Measurements from ENCODE around the gene DYNC1LI1.

DYNC1LI1 gene

DNA sequence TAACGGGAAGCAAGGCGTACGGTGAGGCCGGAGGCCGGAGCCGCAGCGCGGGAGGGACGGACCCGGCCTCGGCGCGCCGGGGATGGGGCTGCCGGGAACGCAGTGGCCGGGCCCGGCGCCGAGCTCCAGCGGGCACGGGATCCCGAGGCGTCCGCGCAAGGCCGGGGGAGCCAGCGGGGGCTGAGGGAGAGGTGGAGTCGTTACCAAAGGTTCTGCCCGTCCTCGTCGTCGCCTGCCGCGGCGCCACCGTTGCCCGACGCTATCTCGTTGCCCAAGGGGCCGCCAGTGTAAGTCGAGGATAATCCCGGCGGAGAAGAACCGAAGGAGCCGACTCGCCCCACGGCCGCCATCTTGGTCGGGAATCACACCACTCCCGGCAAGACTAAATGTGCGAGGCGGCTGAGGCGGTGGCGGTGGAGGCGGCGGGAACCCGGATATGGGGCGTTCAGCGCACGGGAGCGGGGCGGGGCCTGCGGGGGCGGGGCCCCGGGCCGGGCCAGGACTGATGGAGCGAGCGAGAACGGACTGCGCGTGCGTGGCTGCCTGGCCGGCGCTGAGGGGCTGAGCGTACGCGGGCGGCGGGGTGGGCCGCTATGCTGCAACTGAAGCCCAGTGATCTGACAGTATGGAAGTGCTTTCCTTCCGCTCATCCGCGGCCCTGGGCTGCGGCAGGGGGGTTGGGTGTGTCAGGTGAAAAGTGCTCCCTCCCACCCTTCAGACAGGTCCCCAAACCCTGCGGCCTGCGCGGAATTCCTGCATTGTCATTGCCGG lies at the start of gene DYNC1LI1:
Gene DYNC1LI1 (minus strand): TSS at position 438 of the 771 bp plus-strand sequence. CDS start 88 bp downstream, at position 350.
- DNase-seq, result peak; percentile 98

GRCh38 chr3:32619395-32619794 lies 48.7 kb upstream of the DYNC1LI1 start:
- DNase-seq, result no peak

DNA sequence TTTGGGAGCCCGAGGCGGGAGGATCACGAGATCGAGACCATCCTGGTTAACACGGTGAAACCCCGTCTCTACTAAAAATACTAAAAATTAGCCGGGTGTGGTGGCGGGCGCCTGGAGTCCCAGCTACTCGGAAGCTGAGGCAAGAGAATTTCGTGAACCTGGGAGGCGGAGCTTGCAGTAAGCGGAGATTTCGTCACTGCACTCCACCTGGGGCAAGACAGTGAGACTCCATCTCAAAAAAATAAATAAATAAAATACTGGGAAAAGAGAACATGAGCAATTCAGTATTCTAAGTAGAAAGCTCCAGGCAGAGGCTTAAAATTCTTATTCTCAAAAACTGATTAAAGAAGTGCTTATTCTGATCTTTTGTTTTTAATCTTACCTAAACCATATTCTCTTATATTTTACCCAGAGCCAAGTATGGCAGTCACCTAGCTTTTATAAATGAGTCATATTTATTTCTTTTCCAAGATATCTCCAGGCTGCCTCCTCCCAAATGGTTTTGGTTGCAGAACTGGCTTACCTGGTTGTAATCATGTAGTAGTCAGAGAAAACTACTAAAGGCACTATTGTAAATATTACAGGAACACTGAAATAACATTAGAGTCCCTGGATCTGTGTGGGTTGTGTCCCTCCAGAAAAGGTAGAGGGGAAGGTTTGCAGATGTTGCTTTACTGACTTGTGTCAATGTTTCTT lies 45.8 kb upstream of the DYNC1LI1 start:
- no peak for DNase-seq

- no peak for DNase-seq
Measured at GRCh38 chr3:32614956-32615355, 44.3 kb upstream of the DYNC1LI1 start.

- no peak for DNase-seq
Measured at GRCh38 chr3:32613183-32613582, 42.5 kb upstream of the DYNC1LI1 start.

GRCh38 chr3:32612547-32612946 lies 41.9 kb upstream of the DYNC1LI1 start:
- no peak for DNase-seq

- no peak for DNase-seq
Measured at GRCh38 chr3:32607522-32607921, 36.9 kb upstream of the DYNC1LI1 start.

DNA sequence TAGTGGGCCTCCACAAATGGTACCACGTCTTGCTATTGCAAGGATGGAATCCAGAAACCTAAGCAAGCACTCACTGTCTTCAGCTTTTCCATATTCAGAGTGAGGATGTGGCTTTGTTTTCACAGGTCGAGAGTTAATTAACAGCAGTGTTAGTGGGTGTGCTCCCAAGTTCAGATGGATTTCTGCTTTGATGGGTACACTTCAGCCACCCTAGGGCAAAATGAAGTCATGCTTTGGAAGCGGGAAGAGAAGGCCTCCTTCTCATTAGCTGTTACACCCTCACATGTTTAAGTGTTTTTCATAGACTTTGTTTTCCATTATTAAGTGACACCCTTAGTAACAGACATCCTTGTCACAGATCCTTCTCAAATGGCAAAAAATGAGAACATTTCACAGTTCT lies 36.3 kb upstream of the DYNC1LI1 start:
- no peak for DNase-seq

GRCh38 chr3:32606277-32606676 lies 35.6 kb upstream of the DYNC1LI1 start:
- DNase-seq, result no peak

- no peak for DNase-seq
Measured at GRCh38 chr3:32603064-32603463, 32.4 kb upstream of the DYNC1LI1 start.

DNA sequence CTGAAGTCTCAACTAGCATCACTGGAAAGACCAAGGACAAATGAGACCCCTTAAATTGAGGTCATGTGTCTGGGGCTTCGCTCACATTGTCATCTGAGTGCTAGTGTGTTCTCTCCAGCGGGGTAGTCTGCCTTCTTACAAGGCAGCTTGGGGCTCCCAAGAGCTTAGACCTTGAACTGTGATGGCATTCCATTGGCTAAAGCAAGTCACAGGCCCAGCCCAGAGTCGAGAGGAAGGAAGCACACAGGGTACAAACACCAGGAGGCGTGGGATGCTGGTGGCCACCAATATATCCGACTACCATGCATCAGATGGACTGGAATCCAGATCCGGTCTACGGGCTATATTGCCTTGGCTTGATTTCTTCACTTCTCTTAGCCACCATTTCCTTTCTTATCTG lies 31.5 kb upstream of the DYNC1LI1 start:
- no peak for DNase-seq

GRCh38 chr3:32601722-32602121 lies 31.1 kb upstream of the DYNC1LI1 start:
- DNase-seq, result no peak

DNA sequence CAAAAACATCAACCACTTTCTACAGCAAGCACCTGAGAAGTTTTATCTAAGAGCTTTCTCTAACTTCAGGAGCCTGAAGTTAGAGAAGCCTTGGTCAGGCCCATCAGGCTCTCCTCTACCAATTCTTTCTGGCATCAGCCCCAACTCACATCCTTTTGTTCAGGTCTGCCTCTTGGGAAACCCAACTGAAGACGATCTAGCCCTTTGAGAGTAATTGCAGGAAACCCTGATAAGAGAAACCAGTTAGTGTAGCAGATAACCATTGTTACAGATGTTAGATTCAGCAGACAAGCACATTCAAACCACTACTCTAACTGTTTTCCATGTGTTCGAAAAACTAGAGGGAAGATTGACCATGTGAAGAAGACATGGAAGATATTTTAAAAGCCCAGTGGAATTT lies 27.0 kb upstream of the DYNC1LI1 start:
- DNase-seq, result no peak

DNA sequence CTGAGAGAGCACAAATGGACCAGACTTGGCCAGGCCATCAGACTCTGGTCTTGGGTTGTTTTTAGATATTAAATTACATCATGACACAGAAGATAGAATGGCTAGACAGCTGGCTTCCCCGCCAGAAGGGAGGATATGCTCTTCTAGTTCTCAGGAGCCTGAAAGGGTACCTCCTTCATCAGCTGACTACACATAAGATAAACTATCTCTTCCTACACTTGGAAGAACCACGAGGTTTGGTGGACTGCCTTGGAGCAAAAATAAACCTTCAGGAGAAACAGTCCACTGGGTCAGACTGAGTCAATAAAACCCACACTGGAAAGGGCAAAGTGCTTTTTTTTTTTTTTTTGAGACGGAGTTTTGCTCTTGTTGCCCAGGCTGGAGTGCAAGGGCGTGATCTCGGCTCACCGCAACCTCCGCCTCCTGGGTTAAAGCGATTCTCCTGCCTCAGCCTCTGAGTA lies 26.3 kb upstream of the DYNC1LI1 start:
- no peak for DNase-seq

DNA sequence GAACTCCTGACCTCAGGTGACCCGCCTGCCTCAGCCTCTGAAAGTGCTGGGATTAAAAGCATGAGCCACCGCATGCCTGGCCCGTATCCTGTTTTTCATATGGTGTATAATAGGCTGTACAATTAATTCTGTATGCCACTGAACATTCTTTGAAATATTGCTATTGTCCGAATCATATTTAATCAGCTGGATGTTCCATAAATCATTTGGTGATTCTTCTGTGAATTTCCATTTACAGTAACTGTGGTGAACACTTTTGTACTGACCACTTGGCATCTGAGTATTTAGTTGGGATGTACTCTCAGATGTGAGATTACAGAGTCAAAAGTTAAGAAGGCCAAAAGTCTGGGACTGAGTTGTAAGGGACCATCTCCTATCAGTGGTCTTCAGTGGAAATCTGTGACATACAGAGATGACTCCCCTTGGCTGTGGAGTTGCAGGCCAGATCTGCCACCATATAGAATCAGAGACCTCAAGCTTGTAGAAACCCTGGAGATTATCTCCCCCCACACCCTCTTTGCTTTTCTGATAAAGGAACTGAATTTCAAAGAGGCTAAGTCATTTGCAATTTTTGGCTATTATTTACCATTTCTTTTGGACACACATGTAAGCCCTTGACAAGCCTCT lies 25.7 kb upstream of the DYNC1LI1 start:
- no peak for DNase-seq

- no peak for DNase-seq
Measured at GRCh38 chr3:32595323-32595722, 24.7 kb upstream of the DYNC1LI1 start.

DNA sequence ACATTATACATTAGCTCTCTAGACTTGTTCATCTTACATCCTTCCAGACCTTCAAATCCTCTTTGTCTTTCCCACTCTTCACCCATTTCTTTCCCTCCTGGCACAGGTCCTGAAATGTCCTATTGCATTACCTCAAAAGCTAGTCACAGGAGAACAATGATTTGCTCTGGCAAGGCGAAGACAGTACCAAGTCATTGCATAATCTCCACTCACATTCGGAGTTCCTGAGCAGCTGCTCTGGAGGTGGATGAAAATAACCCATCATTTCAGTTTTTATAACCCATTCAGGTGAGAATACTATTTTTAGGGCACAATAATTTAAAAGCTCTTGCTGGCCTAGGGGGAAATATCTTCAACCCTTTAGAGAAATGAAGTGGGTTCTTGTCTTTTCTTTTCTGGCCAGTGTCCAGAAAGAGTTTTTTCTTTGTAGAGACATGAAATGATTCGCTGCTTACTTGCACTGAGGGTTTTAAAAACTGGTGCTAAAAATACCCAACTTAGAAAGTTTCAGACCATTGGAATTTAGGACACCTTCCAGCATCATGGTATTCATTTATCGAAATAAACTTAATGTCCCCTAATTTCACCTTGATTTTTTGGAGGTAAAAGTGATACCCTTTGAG lies 23.4 kb upstream of the DYNC1LI1 start:
- DNase-seq, result no peak

- no peak for DNase-seq
Measured at GRCh38 chr3:32592696-32593353, 22.2 kb upstream of the DYNC1LI1 start.

GRCh38 chr3:32592011-32592410 lies 21.4 kb upstream of the DYNC1LI1 start:
- DNase-seq, result no peak

DNA sequence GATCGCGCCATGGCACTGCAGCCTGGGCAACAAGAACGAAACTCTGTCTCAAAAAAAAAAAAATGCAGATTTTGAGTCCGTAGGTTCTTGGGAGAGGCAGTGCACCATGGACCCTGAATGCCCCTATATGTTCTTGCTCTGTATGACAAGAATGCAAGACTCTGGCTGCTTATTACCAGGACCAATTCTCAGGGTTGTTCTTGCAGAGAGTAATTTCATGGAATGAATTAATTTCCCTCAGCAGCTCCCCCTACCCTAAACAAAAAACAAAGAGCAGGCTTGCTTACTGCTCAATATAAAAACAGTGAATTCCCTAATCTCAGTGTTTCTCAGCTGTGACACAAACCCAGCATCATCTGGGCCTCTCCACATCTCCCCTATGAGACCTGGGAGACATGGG lies 20.5 kb upstream of the DYNC1LI1 start:
- DNase-seq, result no peak

- DNase-seq, result no peak
Measured at GRCh38 chr3:32586356-32586755, 15.7 kb upstream of the DYNC1LI1 start.

DNA sequence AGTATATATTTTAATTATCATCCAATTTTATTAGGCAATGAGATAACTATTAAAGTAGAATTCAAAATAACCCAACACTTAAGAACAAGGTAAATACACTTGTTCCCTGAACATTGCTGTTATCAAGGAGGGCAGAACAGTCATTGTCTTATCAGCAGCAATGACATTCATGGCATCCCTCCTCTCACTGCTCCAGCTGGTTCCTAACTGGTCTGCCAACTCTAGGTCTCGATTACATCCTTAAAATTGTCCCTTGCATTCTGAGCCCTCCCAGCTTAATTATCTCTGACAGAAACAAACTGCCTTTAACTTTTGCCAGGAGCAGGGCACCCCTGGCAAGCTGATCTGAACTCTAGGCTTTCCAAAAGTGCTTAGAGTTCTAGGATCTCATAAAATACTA lies 14.0 kb upstream of the DYNC1LI1 start:
- DNase-seq, result no peak

DNA sequence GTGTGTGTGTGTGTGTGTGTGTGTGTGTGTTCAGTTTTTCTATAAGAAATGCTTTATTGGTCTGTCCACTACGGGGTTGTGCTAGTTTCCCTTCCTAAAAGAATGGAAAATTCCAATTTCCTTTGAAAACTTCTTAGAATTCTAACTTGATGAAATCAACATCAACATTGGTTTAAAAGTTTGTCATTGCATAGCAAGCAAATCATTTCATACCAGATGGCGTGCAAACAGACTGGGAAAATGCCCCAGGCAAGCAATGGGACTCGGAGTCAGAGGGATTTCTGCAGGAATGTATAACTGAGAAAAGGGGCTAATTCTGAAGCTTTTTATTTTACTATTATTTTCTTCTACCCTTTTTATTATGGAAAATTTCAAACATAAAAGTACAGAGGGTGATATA lies 13.1 kb upstream of the DYNC1LI1 start:
- DNase-seq, result no peak
